Ovary (tissue), 3 donors: ENCODE measurements around the gene FSD1L.

ENCODE experiments used
- CTCF ChIP-seq, 3 donors: fragments of 450-650 bp in 2 of 3; fragments of 200-600 bp in 1 of 3; IDR thresholded peaks; one replicate each; pipeline versions ENCODE4 v1.5.1 to v1.8.0; 2016 to 2022; ENCODE audit warnings: antibody characterized with exemption in 3 of 3, mild to moderate bottlenecking in 1 of 3
- EP300 ChIP-seq: sonication (generic); formaldehyde crosslinking; IDR thresholded peaks from one replicate; pipeline ENCODE4 v1.6.1; 2017; ENCODE audit warnings: antibody characterized with exemption
- POLR2A ChIP-seq: fragments of 450-650 bp; IDR thresholded peaks from one replicate; pipeline ENCODE4 v1.6.1; 2017; ENCODE audit warnings: antibody characterized with exemption, mild to moderate bottlenecking, moderate library complexity
- donor health status: DM: no; HTN: no; CAD: no.

GRCh38 chr9:105503881-105504280 lies 56.0 kb downstream of the FSD1L start:
- no peak for TF ChIP-seq CTCF (IDR thresholded peaks at IDR 0.05)
- no peak for TF ChIP-seq EP300
- no peak for TF ChIP-seq POLR2A
